Parathyroid adenoma (tissue), 2 donors: ENCODE data around the gene SGCA.

ENCODE experiments used
- H2AFZ ChIP-seq: fragments of 300-600 bp; sonication (generic); one replicate; pipeline ENCODE4 v1.7.0; 2017; ENCODE audit warnings: antibody characterized with exemption, mild to moderate bottlenecking
- H3K27ac ChIP-seq: fragments of 300-600 bp; sonication (generic); one replicate; pipeline ENCODE4 v1.7.0; 2017
- H3K27me3 ChIP-seq: fragments of 300-600 bp; sonication (generic); one replicate; pipeline ENCODE4 v1.7.0; 2017; ENCODE audit warnings: low read length; ENCODE audit not compliant: control insufficient read depth, insufficient read depth
- H3K36me3 ChIP-seq: fragments of 300-600 bp; sonication (generic); one replicate; pipeline ENCODE4 v1.7.0; 2017; ENCODE audit warnings: low read length; ENCODE audit not compliant: control insufficient read depth, insufficient read depth
- H3K4me1 ChIP-seq: fragments of 300-600 bp; sonication (generic); one replicate; pipeline ENCODE4 v1.7.0; 2017; ENCODE audit warnings: control low read depth
- H3K4me2 ChIP-seq: fragments of 300-600 bp; sonication (generic); one replicate; pipeline ENCODE4 v1.7.0; 2017; ENCODE audit warnings: low read length
- H3K4me3 ChIP-seq: fragments of 300-600 bp; sonication (generic); one replicate; pipeline ENCODE4 v1.7.0; 2017; ENCODE audit warnings: low read depth, low read length
- H3K79me2 ChIP-seq: fragments of 300-600 bp; sonication (generic); one replicate; pipeline ENCODE4 v1.7.0; 2017; ENCODE audit warnings: control low read depth
- H3K9ac ChIP-seq: fragments of 300-600 bp; sonication (generic); one replicate; pipeline ENCODE4 v1.7.0; 2017; ENCODE audit warnings: mild to moderate bottlenecking
- H3K9me3 ChIP-seq: fragments of 300-600 bp; sonication (generic); one replicate; pipeline ENCODE4 v1.7.0; 2017; ENCODE audit warnings: low read length; ENCODE audit not compliant: control insufficient read depth
- TF ChIP-seq, protein P1 (sequence below): fragments of 300-600 bp; sonication (generic); IDR thresholded peaks from one replicate; pipeline ENCODE4 v1.7.0; 2017; ENCODE audit warnings: antibody characterized with exemption, mild to moderate bottlenecking
- donor health status: primary hyperparathyroidism.

The SGCA gene

GRCh38 chr17:50211249-50212120 is 45.7 kb downstream of the SGCA start:
- no peaks in the 10 kb centered on the region for H3K9me3 ChIP-seq
- no peaks in the 10 kb centered on the region for H3K27me3 ChIP-seq
- no peak overlapping the region for H2AFZ ChIP-seq
- no peaks in the 10 kb centered on the region for H3K36me3 ChIP-seq
- H3K4me1 ChIP-seq, result no peaks in the 10 kb centered on the region
- TF ChIP-seq, protein P1, sequence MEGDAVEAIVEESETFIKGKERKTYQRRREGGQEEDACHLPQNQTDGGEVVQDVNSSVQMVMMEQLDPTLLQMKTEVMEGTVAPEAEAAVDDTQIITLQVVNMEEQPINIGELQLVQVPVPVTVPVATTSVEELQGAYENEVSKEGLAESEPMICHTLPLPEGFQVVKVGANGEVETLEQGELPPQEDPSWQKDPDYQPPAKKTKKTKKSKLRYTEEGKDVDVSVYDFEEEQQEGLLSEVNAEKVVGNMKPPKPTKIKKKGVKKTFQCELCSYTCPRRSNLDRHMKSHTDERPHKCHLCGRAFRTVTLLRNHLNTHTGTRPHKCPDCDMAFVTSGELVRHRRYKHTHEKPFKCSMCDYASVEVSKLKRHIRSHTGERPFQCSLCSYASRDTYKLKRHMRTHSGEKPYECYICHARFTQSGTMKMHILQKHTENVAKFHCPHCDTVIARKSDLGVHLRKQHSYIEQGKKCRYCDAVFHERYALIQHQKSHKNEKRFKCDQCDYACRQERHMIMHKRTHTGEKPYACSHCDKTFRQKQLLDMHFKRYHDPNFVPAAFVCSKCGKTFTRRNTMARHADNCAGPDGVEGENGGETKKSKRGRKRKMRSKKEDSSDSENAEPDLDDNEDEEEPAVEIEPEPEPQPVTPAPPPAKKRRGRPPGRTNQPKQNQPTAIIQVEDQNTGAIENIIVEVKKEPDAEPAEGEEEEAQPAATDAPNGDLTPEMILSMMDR, result no peak
- H3K79me2 ChIP-seq, result no peaks in the 10 kb centered on the region
- H3K27ac ChIP-seq, result no peak overlapping the region
- no peak overlapping the region for H3K4me2 ChIP-seq
- H3K9ac ChIP-seq, result no peak overlapping the region
- no peak overlapping the region for H3K4me3 ChIP-seq

- no peak overlapping the region for H3K4me3 ChIP-seq
- H3K27ac ChIP-seq, result no peak overlapping the region
- H3K9ac ChIP-seq, result no peak overlapping the region
Measured at GRCh38 chr17:50212121-50212843, 46.5 kb downstream of the SGCA start.

DNA sequence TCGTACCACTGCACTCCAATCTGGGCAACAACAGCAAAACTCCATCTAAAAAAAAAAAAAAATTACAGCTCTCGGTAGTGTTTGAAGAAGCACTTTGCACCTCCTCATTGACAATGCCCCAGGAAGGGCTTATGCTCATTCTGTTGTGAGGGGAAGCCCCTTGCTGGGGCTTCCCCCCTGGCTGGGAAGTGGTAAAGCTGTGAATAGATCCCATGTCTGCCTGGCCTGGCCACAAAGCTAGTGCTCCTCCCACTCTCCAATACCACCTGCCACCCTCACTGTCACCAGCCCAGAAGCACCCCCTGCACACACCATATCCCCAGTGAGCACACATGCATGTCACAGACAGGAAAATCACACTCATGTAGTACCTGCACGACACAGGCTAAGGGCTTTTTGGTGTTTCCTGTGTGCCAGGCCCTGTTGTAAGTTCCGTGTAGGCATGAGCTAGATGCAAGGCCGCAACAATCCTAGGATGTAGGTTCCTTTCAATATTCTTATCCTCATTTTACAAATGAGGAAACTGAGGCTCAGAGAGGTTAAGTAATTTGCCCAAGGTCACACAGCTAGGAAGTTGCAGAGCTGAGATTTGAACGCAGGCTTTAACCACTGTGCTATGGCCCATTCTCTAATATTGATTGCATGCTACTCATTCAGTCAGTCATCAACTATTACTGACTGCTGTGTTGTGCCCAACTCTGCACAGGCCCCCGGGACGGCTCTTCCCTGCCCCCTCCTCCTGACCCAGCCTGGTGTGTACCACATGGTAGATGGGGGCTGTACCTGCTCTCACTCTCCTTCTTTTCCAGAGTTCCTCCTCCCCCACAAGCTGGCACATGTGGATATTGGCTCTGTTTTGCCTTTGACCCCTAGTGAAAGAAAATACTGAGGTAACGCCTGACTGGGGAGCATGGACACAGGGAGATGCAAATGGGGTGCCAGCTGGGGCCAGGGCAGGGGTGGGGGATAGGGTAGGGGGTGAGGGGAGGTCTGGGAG is 47.5 kb downstream of the SGCA start:
- H3K4me3 ChIP-seq, result no peak overlapping the region
- no peak overlapping the region for H2AFZ ChIP-seq
- no peaks in the 10 kb centered on the region for H3K9me3 ChIP-seq
- H3K27me3 ChIP-seq, result no peaks in the 10 kb centered on the region
- no peak overlapping the region for H3K4me2 ChIP-seq
- no peaks in the 10 kb centered on the region for H3K4me1 ChIP-seq
- H3K27ac ChIP-seq, result no peak overlapping the region
- no peak overlapping the region for H3K9ac ChIP-seq
- TF ChIP-seq, protein P1, result no peak
- H3K79me2 ChIP-seq, result no peaks in the 10 kb centered on the region
- H3K36me3 ChIP-seq, result no peaks in the 10 kb centered on the region

More at GRCh38 chr17:50212121-50212843, 46.5 kb downstream of the SGCA start:
- H2AFZ ChIP-seq, result no peak overlapping the region
- TF ChIP-seq, protein P1, result no peak
- H3K79me2 ChIP-seq, result no peaks in the 10 kb centered on the region
- no peaks in the 10 kb centered on the region for H3K9me3 ChIP-seq
- no peaks in the 10 kb centered on the region for H3K4me1 ChIP-seq
- no peaks in the 10 kb centered on the region for H3K27me3 ChIP-seq
- H3K4me2 ChIP-seq, result no peak overlapping the region
- H3K36me3 ChIP-seq, result no peaks in the 10 kb centered on the region

GRCh38 chr17:50214976-50215760 is 49.4 kb downstream of the SGCA start:
- H3K4me3 ChIP-seq, result no peak overlapping the region
- H3K9me3 ChIP-seq, result no peaks in the 10 kb centered on the region
- no peak overlapping the region for H2AFZ ChIP-seq
- H3K36me3 ChIP-seq, result no peaks in the 10 kb centered on the region
- TF ChIP-seq, protein P1, result no peak
- H3K9ac ChIP-seq, result no peak overlapping the region
- H3K79me2 ChIP-seq, result no peaks in the 10 kb centered on the region
- H3K27ac ChIP-seq, result no peak overlapping the region
- H3K4me1 ChIP-seq, result no peaks in the 10 kb centered on the region
- H3K4me2 ChIP-seq, result no peak overlapping the region
- H3K27me3 ChIP-seq, result no peaks in the 10 kb centered on the region
